C4-2B (cell line): ENCODE measurements around the gene KRTAP12-2.
"Not testable (repeated sequence)": the region's sequence is repeated elsewhere in the genome, so short reads cannot be mapped to it uniquely, and the experiment has no call there.

Experiments used
- H3K27ac ChIP-seq: fragments of 450-650 bp; 2 replicates; pipeline ENCODE4 v1.5.1; 2017
- CTCF ChIP-seq: fragments of 450-650 bp; conservative IDR thresholded peaks from 2 replicates; pipeline ENCODE4 v1.5.1; 2017; ENCODE audit warnings: mild to moderate bottlenecking
- ZFX ChIP-seq: fragments of 450-650 bp; IDR thresholded peaks from 2 replicates; pipeline ENCODE4 v1.6.1; 2017

KRTAP12-2 gene

GRCh38 chr21:44632067-44632466, 34.7 kb downstream of the KRTAP12-2 start:
- TF ChIP-seq ZFX (no peak), CTCF (no peak)
- no peak overlapping the region for H3K27ac ChIP-seq

- TF ChIP-seq CTCF, result no peak
- no peak for TF ChIP-seq ZFX
- no peak overlapping the region for H3K27ac ChIP-seq
Measured at GRCh38 chr21:44630440-44630839, 36.3 kb downstream of the KRTAP12-2 start.

GRCh38 chr21:44628707-44629391, 37.9 kb downstream of the KRTAP12-2 start:
- H3K27ac ChIP-seq, result no peak overlapping the region
- TF ChIP-seq CTCF, result no peak
- TF ChIP-seq ZFX, result no peak

- H3K27ac ChIP-seq, result not testable (repeated sequence)
Measured at GRCh38 chr21:44627831-44628233, 38.9 kb downstream of the KRTAP12-2 start.

- not testable (repeated sequence) for H3K27ac ChIP-seq
Measured at GRCh38 chr21:44627181-44627822, 39.4 kb downstream of the KRTAP12-2 start.

- TF ChIP-seq ZFX (no peak), CTCF (no peak)
- no peak within 1 kb of the TSS for H3K27ac ChIP-seq
Measured at GRCh38 chr21:44626673-44627143, 40.0 kb downstream of the KRTAP12-2 start, which contains the start of gene KRTAP10-9. TSS of gene KRTAP10-9 (plus strand) at chr21:44627093. CDS start at chr21:44627172, 79 bp downstream.

GRCh38 chr21:44626262-44626661, 40.5 kb downstream of the KRTAP12-2 start:
- no peak for TF ChIP-seq ZFX
- TF ChIP-seq CTCF, result no peak
- H3K27ac ChIP-seq, result no peak overlapping the region

GRCh38 chr21:44625756-44626155, 41.0 kb downstream of the KRTAP12-2 start:
- TF ChIP-seq ZFX (no peak), CTCF (no peak)
- H3K27ac ChIP-seq, result no peak overlapping the region
